Activated CD8-positive, alpha-beta memory T cell treated with anti-CD3 and anti-CD28 coated beads for 4 hours (primary cell): ENCODE results near the gene CAAP1.
"Not testable (repeated sequence)": the region's sequence is repeated elsewhere in the genome, so short reads cannot be mapped to it uniquely, and the experiment has no call there.

ENCODE experiments used
- DNase-seq, 2 donors: peaks; one replicate each; pipeline ENCODE4 v3.0.0-alpha.2; 2020; ENCODE audit warnings: low read depth in 2 of 2

Gene CAAP1

DNA sequence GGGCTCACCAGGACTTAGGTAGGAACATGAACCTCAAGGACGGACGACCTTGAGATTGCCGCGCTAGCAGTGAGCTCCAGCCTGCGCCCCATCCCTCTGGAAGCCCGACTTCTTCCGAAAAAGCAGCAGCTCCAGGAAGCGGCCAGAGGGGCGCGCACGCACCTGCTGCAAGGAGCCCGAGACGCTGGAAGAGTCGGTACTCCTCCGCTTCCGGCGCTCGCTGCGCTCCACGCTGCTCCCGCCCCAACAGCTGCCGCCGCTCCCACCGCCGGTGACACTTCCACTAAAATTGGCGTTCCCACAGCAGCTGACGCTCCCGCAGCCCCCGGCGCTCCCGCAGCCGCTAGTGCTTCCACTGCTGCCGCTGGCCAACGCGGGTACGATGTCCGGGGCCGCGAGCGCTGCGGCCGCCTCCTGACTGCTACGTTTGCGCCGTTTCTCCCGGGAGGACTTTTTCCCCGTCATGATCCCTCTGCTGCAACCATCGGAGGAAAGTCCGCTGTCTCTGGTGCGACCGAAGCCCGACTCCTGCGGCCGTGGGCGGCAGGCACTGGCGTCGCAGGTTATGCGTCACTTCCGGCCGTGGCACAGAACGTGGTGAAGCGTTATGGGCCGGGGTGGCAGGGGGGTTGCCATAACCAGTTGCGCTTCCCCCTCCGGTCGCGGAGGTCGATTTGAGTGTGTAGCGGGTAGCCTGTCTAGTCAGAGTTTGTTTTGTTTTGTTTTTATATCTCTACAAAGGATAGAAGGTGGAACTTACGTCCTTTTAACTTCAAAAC is at the start of gene CAAP1:
TSS of gene CAAP1 (minus strand) at position 552 of the 779 bp plus-strand sequence. CDS start at position 465, 87 bp downstream.
- DNase-seq, result peak; percentile 88 to 90

DNA sequence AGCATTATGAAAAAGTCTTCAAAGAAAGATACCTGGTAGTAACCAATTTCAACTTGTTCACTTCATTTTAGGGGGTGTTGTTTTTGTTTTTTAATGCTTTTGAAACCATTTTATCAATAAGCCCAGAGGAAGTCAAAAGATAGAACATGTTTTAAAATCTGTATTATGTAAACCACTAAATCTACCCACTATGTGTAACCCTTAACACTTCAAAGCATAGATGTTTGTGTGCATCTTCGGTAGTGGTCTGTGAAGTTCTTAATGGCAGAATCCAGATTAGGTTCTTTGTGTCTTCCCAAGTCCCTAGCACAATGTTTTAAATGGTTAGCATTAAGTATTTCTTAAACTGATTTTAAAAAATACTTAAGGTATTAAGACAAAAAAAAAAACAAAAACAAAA is 48.2 kb upstream of the CAAP1 start:
- no peak for DNase-seq

GRCh38 chr9:26939955-26940711 is 47.5 kb upstream of the CAAP1 start:
- no peak for DNase-seq

DNA sequence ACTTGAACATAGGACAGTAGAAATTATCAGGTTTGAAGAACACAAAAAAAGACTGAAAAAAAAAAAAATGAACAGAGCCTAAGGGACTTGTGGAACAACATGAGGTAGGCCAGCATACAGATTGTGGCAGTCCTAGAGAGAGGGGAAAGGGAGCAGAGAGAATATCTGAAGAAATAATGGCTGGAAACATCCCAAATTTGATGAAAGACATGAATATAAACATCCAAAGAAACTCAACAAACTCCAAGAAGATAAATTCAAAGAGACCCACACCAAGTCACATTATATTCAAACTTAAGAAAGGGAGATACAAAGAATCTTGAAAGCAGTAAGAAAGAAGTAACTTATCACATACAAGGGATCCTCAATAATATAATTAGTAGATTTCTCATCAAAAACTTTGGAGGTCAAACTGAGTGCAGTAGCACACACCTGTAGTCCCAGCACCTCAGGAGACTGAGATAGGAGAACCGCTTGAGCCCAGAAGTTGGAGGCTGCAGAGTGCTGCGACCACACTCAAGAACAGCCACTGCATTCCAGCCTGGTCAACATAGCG is 45.3 kb upstream of the CAAP1 start:
- DNase-seq, result no peak

DNA sequence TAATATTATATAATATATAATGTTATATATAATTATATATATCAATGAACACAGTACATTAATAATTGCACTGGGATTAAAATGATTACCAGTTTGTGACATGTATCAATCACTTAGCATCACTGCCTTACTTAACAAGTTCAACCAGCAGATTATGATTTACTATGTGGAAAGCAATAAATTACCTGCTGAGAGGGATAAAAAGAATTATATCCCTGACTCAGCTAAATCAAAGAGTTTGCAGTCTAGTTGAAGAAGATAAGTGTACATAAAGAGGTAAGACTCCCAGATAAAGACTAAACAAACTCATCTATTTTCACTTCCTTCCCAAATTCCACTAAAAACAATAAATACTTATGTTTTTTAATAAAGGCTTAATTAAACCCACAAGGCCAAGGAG is 43.2 kb upstream of the CAAP1 start:
- no peak for DNase-seq

DNA sequence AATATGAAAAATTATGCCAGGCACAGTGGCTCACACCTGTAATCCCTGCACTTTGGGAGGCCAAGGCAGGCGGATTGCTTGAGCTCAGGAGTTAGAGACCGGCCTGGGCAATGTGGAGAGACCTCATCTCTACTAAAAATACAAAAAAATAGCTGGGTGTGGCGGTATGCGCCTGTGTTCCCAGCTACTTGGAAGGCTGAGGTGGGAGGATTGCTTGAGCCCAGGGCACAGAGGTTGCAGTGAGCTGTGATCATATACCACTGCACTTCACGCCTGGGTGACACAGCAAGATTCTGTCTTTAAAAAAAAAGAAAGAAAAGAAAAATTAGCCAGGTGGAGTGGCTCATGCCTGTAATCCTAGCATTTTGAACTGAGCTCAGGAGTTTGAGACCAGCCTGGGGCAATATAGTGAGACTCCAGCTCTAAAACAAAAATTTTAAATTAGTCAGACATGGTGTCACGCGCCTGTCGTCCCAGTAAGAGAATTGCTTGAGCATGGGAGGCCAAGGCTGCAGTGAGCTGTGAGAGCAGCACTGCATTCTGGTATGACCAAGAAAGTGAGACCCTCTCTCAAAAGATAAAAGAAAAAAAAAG is 36.4 kb upstream of the CAAP1 start:
- DNase-seq, result no peak

DNA sequence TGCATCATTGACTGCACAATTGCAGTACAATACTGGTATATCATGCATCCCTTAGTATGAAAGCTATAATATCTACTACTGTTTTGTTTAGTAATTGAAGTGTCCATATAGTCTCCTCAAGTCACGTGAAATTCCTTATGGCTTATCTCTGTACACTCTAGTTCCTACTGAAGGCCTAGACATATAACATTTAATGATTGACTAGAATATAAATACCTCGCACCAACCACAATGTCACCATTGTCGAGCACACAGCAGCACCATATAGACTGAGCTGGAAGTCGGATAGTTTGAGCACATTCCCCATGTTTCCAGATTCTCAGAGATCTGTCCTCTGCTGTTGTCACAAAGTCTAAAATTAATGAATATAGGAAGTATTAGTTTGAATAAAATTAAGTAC is 33.0 kb upstream of the CAAP1 start:
- no peak for DNase-seq

GRCh38 chr9:26919698-26920097 is 27.1 kb upstream of the CAAP1 start:
- no peak for DNase-seq

DNA sequence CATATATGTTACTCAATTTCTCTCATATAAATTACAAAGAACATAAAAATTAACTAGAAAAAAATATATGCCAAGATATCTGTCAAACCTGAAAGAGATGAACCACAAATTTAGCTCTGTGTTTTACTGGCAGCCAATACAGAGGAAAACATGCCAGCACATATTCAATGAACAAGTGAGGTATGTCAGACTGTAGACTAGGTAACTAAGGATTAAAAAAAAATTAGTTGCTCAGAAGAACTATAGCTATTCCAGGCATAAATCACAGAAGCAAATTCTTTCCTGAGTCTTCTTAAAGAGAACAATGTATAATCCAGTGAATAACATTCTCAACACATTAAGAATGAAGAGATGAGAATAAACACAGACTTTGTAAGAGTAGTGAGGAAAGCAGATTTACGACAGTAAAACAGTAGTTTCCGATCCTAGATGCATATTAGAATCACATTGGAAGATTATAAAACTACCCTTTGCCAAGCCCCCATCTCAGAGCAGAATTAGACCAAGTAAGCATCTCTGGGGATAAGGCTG is 20.6 kb upstream of the CAAP1 start:
- DNase-seq, result no peak

DNA sequence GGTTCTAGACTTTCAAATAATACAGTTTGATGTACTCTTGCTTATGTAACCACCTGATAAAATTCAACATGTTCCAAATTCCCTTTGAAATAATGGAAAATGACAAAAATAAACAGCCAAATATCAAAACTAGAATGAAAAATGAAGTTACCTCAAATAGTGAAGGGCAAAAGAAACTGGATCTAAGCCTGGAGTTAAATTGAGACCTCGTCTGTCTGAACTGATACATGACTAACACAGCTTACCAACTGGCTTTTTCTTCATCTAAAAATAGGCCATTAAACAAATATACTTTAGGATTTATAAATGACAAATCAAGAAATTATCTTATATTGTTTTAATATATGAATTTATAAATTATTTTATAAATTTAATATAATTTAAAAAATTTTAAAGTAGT is 12.1 kb upstream of the CAAP1 start:
- no peak for DNase-seq

DNA sequence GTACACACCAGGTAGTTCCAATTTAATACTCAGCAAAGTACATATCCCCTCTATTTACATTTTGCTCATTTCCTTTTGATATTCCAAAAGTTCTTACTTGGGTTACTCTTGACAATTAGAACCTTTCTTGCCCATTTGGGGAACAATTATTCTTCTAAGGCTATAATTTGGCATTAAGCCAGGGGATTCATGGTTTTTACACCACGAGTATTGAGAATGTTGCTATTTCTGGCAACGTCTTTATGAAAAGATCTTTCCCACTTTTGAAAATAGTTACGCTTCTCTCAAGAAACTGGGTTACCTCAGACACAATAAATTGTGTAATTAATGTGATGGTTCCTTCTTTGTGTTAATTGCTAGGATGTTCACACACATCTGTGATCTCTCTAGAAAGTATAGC is 11.5 kb upstream of the CAAP1 start:
- DNase-seq, result no peak

DNA sequence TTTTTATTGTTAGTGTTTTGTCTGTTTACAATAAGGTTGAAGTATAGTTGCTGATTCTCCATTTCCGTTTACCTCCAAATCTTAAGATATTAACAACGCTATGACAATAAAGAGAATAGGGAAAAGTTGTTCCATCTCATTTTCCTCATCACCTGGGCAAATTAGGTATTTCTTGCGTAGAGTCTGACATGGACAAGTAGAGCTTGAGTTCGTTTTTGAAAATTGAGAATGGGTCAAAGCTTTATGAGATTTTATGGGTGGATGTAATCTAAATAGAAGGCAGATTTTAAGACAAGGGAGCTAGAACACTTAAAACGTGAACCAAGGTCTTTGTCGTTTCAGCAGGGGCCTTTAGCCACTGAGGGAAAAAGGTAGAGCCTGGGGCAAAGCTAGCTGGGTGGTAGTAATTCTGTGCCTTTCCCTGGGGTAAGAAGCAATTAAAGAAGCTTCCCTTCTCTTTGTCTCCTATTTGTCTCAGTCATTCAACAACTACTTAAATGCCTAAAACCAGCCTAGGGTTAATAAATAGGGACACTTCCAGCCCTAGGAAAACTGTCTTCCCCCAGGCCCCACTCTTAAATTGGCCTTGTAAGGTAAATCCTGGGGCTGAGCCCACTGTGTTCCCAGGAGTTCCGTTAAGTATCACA is 551 bp upstream of the CAAP1 start:
- DNase-seq, result no peak

DNA sequence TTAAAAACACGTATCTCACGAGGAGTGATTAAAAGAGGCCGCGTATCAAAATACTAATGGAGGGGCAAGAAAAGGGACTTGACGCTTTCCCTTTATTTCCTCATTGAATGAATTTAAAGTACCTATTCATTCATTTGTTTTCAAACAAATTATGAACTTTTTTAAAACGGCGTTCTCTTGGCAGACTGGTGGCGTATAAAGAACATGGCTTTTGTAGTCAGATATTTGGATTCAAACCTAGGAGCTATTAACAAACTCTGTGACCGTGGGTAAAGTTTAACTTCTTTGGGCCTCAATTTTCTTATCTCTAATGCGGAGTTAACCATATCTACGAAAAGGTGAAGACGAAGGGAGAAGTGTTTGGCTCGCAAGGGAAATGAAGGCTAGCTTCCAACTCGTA is 876 bp downstream of the CAAP1 start:
- DNase-seq, result no peak

DNA sequence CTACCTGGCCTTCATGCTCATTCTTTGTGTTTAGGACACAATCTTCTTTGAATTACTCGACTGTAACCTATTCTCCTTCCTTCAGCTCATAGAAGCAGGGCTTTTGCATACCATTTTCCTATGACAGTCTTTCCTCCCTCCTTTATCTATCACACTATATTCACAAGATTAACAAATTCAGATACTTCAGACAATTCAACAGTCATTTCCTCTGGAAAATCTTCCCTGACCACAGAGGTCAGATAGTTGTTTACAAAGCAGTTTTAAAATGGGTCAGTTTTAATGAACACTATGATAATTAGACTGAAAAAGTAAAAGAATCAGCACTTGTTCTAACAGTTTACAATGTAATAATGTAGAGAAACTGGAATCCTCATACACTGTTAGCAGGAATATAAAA is 4.3 kb downstream of the CAAP1 start:
- no peak for DNase-seq

GRCh38 chr9:26882154-26882553 is 10.4 kb downstream of the CAAP1 start:
- no peak for DNase-seq

DNA sequence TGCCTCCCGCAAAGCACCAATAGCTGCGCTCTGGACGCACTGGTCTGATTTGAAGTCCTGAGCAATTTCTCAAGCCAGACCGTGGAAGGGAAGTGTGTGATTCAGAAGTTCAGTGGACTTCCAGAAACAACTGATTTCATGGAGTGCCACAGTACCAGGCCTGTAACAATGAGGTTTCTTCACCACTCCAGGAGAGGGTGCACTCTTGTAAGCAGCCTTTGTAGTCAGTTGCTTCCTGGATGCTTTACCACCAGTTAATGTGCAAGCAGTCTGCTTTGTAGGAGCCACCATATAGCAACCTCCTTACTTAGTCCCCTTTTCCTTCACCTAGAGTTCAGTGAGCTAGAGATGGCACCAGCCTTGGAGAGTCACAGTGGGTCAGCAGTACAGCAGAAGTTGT is 12.3 kb downstream of the CAAP1 start:
- no peak for DNase-seq

DNA sequence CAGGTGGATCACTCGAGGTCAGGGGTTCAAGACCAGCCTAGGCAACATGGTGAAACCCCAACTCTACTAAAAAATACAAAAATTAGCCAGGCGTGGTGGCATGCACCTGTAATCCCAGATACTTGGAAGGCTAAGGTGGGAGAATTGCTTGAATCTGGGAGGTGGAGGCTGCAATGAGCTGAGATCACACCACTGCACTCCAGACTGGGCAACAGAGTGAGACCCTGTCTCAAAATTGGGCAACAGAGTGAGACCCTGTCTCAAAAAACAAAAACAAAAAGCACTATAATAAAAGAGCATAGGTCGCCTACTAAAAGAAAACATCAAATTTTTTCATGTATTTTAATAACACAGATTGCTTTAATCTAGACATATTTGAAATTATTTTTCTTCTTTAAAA is 17.4 kb downstream of the CAAP1 start:
- not testable (repeated sequence) for DNase-seq

GRCh38 chr9:26870292-26870691 is 22.3 kb downstream of the CAAP1 start:
- no peak for DNase-seq

GRCh38 chr9:26863074-26863473 is 29.5 kb downstream of the CAAP1 start:
- no peak for DNase-seq

- DNase-seq, result no peak
These were observed 36.1 kb downstream of the CAAP1 start for GRCh38 chr9:26856413-26857032.

DNA sequence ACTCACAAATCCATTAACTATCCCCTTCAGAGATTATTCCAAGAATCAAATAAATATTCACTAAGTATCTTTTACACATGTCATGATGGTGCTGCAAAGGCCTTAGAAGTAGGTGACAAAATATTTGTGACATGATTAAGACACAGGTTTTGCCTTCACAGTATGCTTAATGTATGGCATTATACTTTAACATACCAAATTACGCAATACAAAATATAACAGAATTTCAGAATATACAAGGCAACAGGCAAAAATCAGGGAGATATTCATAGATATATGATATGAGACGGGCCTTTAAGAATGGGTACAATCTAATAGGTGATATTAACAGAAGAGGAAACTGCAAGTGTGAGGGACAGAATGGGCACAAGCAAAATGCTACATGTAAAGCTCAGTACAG is 41.6 kb downstream of the CAAP1 start:
- DNase-seq, result no peak
